HUES6 (cell line): ENCODE measurements around the gene BBX.
"Not testable (repeated sequence)": the region's sequence is repeated elsewhere in the genome, so short reads cannot be mapped to it uniquely, and the experiment has no call there.

Experiments
- H3K27ac ChIP-seq: 2 replicates; pipeline ENCODE4 v1.7.0; 2013; ENCODE audit warnings: low read depth, mild to moderate bottlenecking, low read length, inconsistent platforms
- H3K27me3 ChIP-seq: 2 replicates; pipeline ENCODE4 v1.6.1; 2013; ENCODE audit warnings: low read length; ENCODE audit not compliant: control insufficient read depth, insufficient read depth
- H3K36me3 ChIP-seq: 2 replicates; pipeline ENCODE4 v1.6.1; 2013; ENCODE audit warnings: low read length; ENCODE audit not compliant: control insufficient read depth, insufficient read depth
- H3K4me1 ChIP-seq: 2 replicates; pipeline ENCODE4 v1.6.1; 2013; ENCODE audit warnings: low read length; ENCODE audit not compliant: control insufficient read depth, insufficient read depth
- H3K4me3 ChIP-seq: 2 replicates; pipeline ENCODE4 v1.5.1; 2013; ENCODE audit warnings: low read depth, low read length
- H3K9ac ChIP-seq: one replicate; pipeline ENCODE4 v1.6.1; 2013; ENCODE audit warnings: mild to moderate bottlenecking, low read length
- H3K9me3 ChIP-seq: 2 replicates; pipeline ENCODE4 v1.6.1; 2013; ENCODE audit warnings: low read depth, low read length; ENCODE audit not compliant: control insufficient read depth, insufficient read depth

BBX gene

DNA sequence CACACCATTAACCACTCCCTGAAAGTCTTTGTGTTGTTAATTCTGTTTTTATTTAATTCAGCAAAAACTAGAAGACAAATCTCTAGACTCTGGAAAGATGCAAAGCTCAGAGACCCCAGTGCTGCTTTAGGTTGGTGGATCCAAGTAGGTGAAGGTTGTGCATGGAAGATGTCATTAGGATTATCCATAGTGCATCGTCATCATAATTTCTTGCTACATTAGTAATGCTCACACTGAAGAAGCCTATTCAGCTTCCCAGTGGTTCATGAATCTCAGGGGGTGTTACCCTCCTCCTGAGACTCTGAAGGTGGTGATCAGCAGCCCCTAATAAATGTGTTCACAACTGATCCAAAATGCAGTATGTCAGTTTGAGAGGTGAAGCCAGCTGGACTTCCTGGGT, 295.3 kb downstream of the BBX start:
- H3K4me3 ChIP-seq: no peak overlapping the region
- H3K9ac ChIP-seq: no peak overlapping the region
- H3K27me3 ChIP-seq: no peaks in the 10 kb centered on the region
- H3K36me3 ChIP-seq: no peaks in the 10 kb centered on the region
- H3K27ac ChIP-seq: no peak overlapping the region
- H3K4me1 ChIP-seq: no peaks in the 10 kb centered on the region
- H3K9me3 ChIP-seq: no peaks in the 10 kb centered on the region

DNA sequence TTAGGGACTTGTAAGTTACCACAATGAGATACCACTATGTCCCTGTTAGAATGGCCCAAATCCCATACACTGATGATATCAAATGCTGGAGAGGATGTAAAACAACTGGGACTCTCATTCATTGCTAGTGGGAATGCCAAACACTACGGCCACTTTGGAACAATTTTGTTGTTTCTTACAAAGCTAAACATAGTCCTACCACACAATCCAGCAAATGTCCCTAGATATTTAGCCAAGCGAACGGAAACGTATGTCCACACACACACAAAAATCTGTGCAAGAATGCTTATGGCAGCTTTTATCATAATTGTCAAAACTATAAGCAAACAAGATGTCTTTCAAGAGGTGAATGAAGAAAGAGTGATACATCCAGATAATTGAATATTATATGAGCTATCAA, 296.9 kb downstream of the BBX start:
- Histone ChIP-seq H3K27me3 (no peaks in the 10 kb centered on the region), H3K9me3 (no peaks in the 10 kb centered on the region), H3K27ac (no peak overlapping the region), H3K9ac (no peak overlapping the region), H3K4me3 (no peak overlapping the region), H3K4me1 (no peaks in the 10 kb centered on the region), H3K36me3 (no peaks in the 10 kb centered on the region)

DNA sequence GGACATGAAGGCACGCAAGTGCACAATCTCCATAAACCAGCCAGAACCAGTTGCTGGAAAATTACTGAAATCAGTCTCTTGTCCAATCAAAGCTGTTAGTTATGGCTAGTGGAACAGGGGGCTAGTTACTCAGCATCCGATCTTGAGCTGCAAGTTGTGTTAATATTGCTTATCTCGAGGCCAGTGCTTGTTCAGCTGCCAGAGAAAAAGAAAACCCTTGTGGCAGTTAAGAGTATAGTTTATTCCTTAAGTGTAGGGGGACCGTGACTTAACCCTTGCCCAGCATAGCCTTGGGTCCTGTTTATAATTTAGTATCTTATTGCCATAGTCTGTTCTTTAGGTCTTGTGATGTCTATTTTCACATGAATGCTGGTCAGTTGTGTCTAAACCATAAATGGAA, 299.5 kb downstream of the BBX start:
- no peaks in the 10 kb centered on the region for H3K36me3 ChIP-seq
- no peaks in the 10 kb centered on the region for H3K9me3 ChIP-seq
- no peak overlapping the region for H3K9ac ChIP-seq
- no peaks in the 10 kb centered on the region for H3K27me3 ChIP-seq
- no peak overlapping the region for H3K27ac ChIP-seq
- H3K4me3 ChIP-seq: no peak overlapping the region
- no peaks in the 10 kb centered on the region for H3K4me1 ChIP-seq

DNA sequence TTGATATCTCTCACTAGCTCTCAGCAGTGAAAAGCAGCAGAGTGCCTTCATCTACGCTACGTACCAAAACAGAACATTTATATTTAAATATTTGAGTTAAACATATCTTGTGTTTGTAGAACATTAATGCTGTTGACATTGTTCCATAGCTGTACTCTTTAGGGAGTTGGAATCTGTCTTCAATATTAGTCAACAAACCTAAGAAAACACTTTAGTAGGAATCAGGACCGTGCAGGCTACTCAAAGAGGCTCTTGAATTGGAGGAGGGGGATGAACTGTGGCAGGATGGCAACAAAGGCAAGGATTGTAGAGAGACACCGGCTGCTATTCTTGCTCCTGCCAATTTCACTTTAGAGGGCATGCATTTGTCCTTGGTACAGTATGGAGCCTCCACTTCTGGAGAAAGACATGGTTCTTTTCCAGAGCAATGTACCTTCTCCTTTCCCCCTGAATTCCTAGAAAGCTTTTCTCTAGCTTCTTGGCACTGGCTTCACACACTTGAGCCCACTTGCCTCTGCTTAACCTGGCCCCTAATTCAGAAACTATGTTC, 302.1 kb downstream of the BBX start:
- Histone ChIP-seq H3K36me3 (no peaks in the 10 kb centered on the region), H3K4me3 (no peak overlapping the region), H3K9ac (no peak overlapping the region), H3K4me1 (no peaks in the 10 kb centered on the region), H3K27me3 (no peaks in the 10 kb centered on the region), H3K27ac (no peak overlapping the region), H3K9me3 (no peaks in the 10 kb centered on the region)

DNA sequence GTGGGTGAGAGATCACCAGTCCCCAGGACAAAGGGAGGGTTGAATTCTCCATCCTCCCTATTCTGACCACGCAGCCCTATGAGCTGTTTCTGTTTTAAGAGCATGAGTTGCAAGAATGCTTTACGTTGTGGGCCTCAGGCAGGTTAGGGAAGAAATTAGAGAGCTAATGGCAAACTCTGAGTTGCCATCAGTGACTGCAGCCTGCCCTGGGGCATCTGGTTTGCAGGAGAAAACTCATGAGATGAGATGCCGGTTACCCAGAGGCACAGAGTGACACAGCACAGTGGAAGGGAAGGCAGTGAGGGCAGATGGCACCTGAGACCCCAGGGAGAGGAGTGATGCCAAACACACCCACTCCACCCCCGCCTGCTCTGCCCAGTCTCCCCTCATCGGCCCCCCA, 302.8 kb downstream of the BBX start:
- Histone ChIP-seq H3K4me3 (no peak overlapping the region), H3K9ac (no peak overlapping the region), H3K27me3 (no peaks in the 10 kb centered on the region), H3K36me3 (no peaks in the 10 kb centered on the region), H3K9me3 (no peaks in the 10 kb centered on the region), H3K4me1 (no peaks in the 10 kb centered on the region), H3K27ac (no peak overlapping the region)

DNA sequence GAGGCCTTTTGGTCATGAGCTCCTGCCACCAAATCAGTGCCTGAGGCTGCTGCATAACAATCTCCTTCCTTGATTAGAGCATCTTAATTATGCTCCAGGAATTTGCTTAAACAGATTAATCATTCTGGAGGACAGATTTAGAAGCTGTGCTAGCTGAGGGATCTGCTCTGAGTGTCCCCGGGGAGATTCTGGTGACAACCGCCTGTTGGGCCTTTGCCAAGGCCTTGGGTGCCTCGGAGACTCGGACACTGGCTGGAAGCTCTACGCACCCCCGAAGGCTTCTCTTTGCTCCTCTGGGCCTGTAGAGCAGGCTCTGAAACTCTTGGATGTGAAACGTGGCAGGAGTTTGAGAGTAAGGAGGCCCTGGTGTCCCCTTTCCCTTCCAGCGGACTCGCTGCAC, 304.0 kb downstream of the BBX start:
- H3K36me3 ChIP-seq: no peaks in the 10 kb centered on the region
- H3K9me3 ChIP-seq: no peaks in the 10 kb centered on the region
- no peaks in the 10 kb centered on the region for H3K4me1 ChIP-seq

DNA sequence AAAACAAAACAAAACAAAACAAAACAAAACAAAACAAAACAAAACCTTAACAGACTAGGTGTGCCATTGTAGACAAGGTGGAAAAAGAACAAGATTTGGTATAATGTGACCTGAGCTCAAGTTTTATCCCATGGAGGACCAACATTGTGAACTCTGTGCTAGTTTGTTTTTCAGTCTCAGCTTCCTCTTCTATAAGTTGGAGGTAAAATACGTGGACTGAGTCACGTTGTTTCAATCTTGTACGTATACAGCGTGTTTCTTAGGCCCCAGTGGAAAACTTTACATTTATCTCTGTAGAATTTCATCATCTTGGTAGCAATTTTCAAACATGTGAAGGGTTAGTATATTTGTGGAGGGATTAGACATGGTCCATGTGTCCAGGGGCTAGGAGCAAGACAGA, 306.4 kb downstream of the BBX start:
- Histone ChIP-seq H3K9ac (no peak overlapping the region), H3K36me3 (no peaks in the 10 kb centered on the region), H3K27ac (no peak overlapping the region), H3K4me3 (no peak overlapping the region), H3K9me3 (no peaks in the 10 kb centered on the region), H3K27me3 (no peaks in the 10 kb centered on the region), H3K4me1 (no peaks in the 10 kb centered on the region)

More for the DNA sequence above, 304.0 kb downstream of the BBX start:
- Histone ChIP-seq H3K4me3 (no peak overlapping the region), H3K27me3 (no peaks in the 10 kb centered on the region), H3K9ac (no peak overlapping the region), H3K27ac (no peak overlapping the region)

DNA sequence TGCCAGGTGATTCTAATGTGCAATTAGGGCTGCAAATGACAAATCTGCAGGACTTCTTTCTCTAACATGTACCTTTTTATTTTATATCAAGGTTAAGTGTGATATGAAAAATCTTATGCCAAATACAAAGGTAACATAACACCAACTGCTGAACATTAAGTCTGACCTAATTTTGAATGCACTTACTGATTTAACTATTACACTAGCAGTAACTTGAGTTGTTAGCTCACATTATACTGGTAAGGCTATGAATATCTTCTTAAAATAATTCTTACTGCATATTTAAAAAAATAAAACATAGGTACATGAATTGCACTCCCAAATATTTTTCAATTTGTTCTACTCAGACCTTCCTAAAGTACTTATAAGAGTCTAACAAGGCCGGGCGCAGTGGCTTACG, 308.8 kb downstream of the BBX start:
- H3K36me3 ChIP-seq: no peaks in the 10 kb centered on the region
- H3K9ac ChIP-seq: no peak overlapping the region
- no peak overlapping the region for H3K4me3 ChIP-seq
- H3K27ac ChIP-seq: no peak overlapping the region
- H3K4me1 ChIP-seq: no peaks in the 10 kb centered on the region
- H3K27me3 ChIP-seq: no peaks in the 10 kb centered on the region
- H3K9me3 ChIP-seq: no peaks in the 10 kb centered on the region

DNA sequence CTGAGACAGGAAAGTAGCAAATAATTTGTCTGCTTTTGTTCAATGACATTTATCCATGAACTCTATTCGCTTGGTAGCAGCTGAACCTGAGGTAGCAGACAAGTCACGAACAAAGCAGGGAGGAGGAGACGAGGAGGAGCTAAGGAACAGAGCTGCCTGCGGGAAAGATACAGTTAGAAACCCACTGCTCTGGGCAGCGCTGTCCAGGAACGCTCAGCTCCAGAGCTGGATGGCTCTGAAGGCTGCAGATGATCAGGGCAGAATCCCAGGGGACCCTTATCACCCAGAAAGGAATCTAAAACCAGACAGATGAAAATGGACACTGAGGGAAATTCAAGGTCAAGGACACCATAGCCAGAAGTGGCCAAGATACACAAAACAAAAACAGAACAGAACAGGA, 310.3 kb downstream of the BBX start:
- H3K9me3 ChIP-seq: no peaks in the 10 kb centered on the region
- H3K9ac ChIP-seq: no peak overlapping the region
- H3K27ac ChIP-seq: no peak overlapping the region
- H3K4me3 ChIP-seq: no peak overlapping the region
- H3K27me3 ChIP-seq: no peaks in the 10 kb centered on the region
- H3K36me3 ChIP-seq: no peaks in the 10 kb centered on the region
- H3K4me1 ChIP-seq: no peaks in the 10 kb centered on the region

DNA sequence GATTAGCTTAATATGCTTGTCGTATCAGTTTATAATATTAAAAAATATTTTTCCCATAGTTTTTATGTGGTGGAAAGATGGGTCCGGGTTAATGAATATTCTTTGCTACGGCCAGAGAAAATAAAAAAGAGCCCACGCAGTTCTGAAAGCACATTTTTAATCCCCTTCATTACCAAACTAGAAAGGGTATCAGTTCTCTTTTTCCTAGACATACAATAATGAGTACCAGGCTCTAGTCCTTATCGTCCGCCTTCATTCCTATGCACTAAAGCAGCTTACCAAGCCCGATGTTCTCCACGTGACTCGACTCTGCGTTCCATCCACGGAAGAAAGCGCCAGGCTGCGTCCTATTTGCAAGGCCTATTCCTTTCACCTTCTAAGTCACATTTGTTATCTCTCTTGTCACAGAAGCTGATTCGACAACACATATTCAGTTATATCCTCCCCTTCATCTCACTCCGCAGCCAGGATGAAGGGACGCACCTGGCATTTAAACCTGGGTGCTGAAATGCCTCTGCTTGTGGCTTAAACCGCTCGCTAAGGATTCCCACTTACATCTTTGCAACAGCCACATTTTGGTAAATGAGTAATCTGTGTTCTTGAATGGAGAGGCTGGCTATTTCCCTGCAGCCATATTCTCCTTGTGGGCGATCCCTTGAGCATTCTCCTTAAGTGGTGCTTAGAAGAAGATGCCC, 311.1 kb downstream of the BBX start:
- H3K4me3 ChIP-seq: no peak overlapping the region
- H3K27me3 ChIP-seq: no peaks in the 10 kb centered on the region
- H3K4me1 ChIP-seq: no peaks in the 10 kb centered on the region
- no peaks in the 10 kb centered on the region for H3K36me3 ChIP-seq
- H3K9me3 ChIP-seq: no peaks in the 10 kb centered on the region
- H3K27ac ChIP-seq: no peak overlapping the region
- H3K9ac ChIP-seq: no peak overlapping the region

DNA sequence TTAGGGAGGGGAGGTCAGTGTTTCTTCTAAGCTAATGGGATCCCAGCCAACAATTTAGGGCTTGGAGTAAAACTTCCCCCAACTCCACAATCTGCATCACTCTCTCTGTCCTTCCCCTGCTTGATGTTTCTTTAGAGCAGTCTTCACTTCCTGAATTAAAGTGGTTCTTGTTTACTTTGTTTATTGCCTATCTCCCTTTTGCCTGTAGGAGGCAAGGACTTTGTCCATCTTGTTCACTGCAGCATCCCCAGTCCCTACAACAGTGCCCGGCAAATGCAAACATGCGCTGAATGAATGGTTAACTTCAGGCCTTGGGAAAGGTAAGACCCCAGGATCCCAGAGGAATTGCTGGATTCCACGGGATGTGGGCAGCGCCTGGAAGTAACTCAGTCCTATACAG, 312.2 kb downstream of the BBX start:
- not testable (repeated sequence) for H3K27me3 ChIP-seq, H3K4me3 ChIP-seq, H3K9me3 ChIP-seq, H3K27ac ChIP-seq, H3K9ac ChIP-seq, H3K36me3 ChIP-seq, H3K4me1 ChIP-seq
